H1 (cell line): Measurements from ENCODE around the gene TEX51. TPM values are rescaled to one million over a fixed set of nuclear protein-coding genes. Genes with fewer than 3 reads are reported as not detected.
A peak's percentile ranks its signal among the peaks of the same experiment; 100 is the strongest.

Source experiments
- CTCF ChIA-PET: fragments of 300-600 bp; sonication (Branson Sonifier 250); formaldehyde crosslinking; loops from one replicate; lab custom pipeline; 2021; ENCODE audit not compliant: partially characterized antibody; lab: Charles Lee
- POLR2A ChIA-PET: fragments of 300-600 bp; sonication (Branson Sonifier 250); formaldehyde crosslinking; loops from one replicate; lab custom pipeline; 2021; ENCODE audit warnings: inconsistent platforms; ENCODE audit not compliant: partially characterized antibody; lab: Charles Lee
- DNase-seq, 2 experiments: peaks; one replicate each; pipeline versions ENCODE4 v3.0.0 to v3.0.0-alpha.2; 2010 to 2022; ENCODE audit warnings: low spot score in 2 of 2, low read depth in 1 of 2, mixed read lengths in 1 of 2
- FAIRE-seq: peaks from 2 replicates; lab custom pipeline; 2011; peaks lifted over from hg19 to GRCh38; lab: Jason Lieb, UNC
- H2AFZ ChIP-seq: 2 replicates; pipeline ENCODE4 v1.8.1; 2012; ENCODE audit warnings: low read length, inconsistent platforms
- H2AK5ac ChIP-seq: 2 replicates; pipeline ENCODE4 v1.6.1; 2013; ENCODE audit warnings: low read depth, low read length
- H2BK120ac ChIP-seq: replicated peaks from 2 replicates; pipeline ENCODE3; 2013; ENCODE audit warnings: low read depth, low read length, inconsistent platforms
- H2BK12ac ChIP-seq: 2 replicates; pipeline ENCODE4 v1.6.1; 2013; ENCODE audit warnings: low read depth, low read length
- H2BK15ac ChIP-seq: 2 replicates; pipeline ENCODE4 v1.6.1; 2013; ENCODE audit warnings: low read length
- H2BK20ac ChIP-seq: 2 replicates; pipeline ENCODE4 v1.6.1; 2013; ENCODE audit warnings: low read length
- H2BK5ac ChIP-seq: 2 replicates; pipeline ENCODE4 v1.6.1; 2013; ENCODE audit warnings: low read depth, low read length
- H3K14ac ChIP-seq: 2 replicates; pipeline ENCODE4 v1.6.1; 2013; ENCODE audit warnings: inconsistent platforms; ENCODE audit not compliant: insufficient read length
- H3K18ac ChIP-seq: 2 replicates; pipeline ENCODE4 v1.6.1; 2013; ENCODE audit warnings: low read length; ENCODE audit errors: extremely low read depth
- H3K23ac ChIP-seq: 2 replicates; pipeline ENCODE4 v1.6.1; 2013; ENCODE audit warnings: inconsistent platforms; ENCODE audit not compliant: insufficient read length
- H3K23me2 ChIP-seq: 2 replicates; pipeline ENCODE4 v1.6.1; 2013; ENCODE audit warnings: low read depth, low read length
- H3K27ac ChIP-seq: 2 replicates; pipeline ENCODE4 v1.6.1; 2011; ENCODE audit warnings: low read depth, low read length, inconsistent platforms
- H3K27me3 ChIP-seq, 4 experiments: replicated peaks in 1 of 4; 1 replicate in 1 of 4; 2 replicates in 3 of 4; pipeline versions ENCODE4 v1.6.1 to v1.8.1; 2011 to 2013; ENCODE audit warnings: low read length in 3 of 4, mild to moderate bottlenecking in 3 of 4, inconsistent platforms in 2 of 4, mixed read lengths in 2 of 4, moderate library complexity in 1 of 4; ENCODE audit not compliant: control insufficient read depth in 3 of 4, insufficient read depth in 3 of 4; ENCODE audit errors: extremely low read depth in 1 of 4
- H3K36me3 ChIP-seq, 4 experiments: 2 replicates each; pipeline versions ENCODE4 v1.6.1 to v1.8.1; 2011 to 2013; ENCODE audit warnings: mild to moderate bottlenecking in 4 of 4, low read length in 3 of 4, moderate library complexity in 2 of 4, control low read depth in 1 of 4, inconsistent platforms in 1 of 4; ENCODE audit not compliant: insufficient read depth in 4 of 4, control insufficient read depth in 2 of 4
- H3K4ac ChIP-seq: replicated peaks from 2 replicates; pipeline ENCODE3; 2013; ENCODE audit warnings: low read length, low read depth, mixed read lengths, inconsistent platforms; ENCODE audit not compliant: insufficient read length
- H3K4me1 ChIP-seq, 4 experiments: replicated peaks in 1 of 4; 1 replicate in 1 of 4; 2 replicates in 3 of 4; pipeline versions ENCODE4 v1.6.1 to v1.8.1; 2011 to 2013; ENCODE audit warnings: low read length in 3 of 4, inconsistent platforms in 2 of 4, mixed read lengths in 1 of 4; ENCODE audit not compliant: insufficient read depth in 4 of 4, control insufficient read depth in 3 of 4
- H3K4me2 ChIP-seq, 2 experiments: 2 replicates each; pipeline versions ENCODE4 v1.6.1 to v1.8.1; 2011 to 2013; ENCODE audit warnings: low read depth in 2 of 2, low read length in 2 of 2, control low read depth in 1 of 2, inconsistent platforms in 1 of 2, mild to moderate bottlenecking in 1 of 2; ENCODE audit not compliant: insufficient read depth in 1 of 2
- H3K4me3 ChIP-seq, 4 experiments: fragments of 200-600, 300-600 bp in 1 of 4; sonication (generic), shearing (Covaris generic), sonication (Bioruptor Twin) in 1 of 4; 2 replicates each; pipeline versions ENCODE4 v1.5.1 to v1.8.1; 2011 to 2016; ENCODE audit warnings: low read length in 4 of 4, low read depth in 3 of 4, control low read depth in 2 of 4, inconsistent platforms in 2 of 4, mild to moderate bottlenecking in 2 of 4, mixed read lengths in 1 of 4, moderate library complexity in 1 of 4; ENCODE audit not compliant: insufficient read depth in 2 of 4; ENCODE audit errors: extremely low read depth in 1 of 4
- H3K56ac ChIP-seq: replicated peaks from 2 replicates; pipeline ENCODE3; 2013; ENCODE audit warnings: low read depth, mild to moderate bottlenecking, mixed read lengths, low read length, inconsistent platforms; ENCODE audit not compliant: insufficient read length
- H3K79me1 ChIP-seq: 2 replicates; pipeline ENCODE4 v1.6.1; 2013; ENCODE audit warnings: low read depth, low read length, control low read depth
- H3K79me2 ChIP-seq, 2 experiments: 2 replicates each; pipeline versions ENCODE4 v1.6.1 to v1.8.1; 2012 to 2013; ENCODE audit warnings: low read length in 2 of 2, mild to moderate bottlenecking in 2 of 2, inconsistent platforms in 1 of 2; ENCODE audit not compliant: insufficient read depth in 2 of 2, control insufficient read depth in 1 of 2
- H3K9ac ChIP-seq, 4 experiments: replicated peaks in 1 of 4; 1 replicate in 1 of 4; 2 replicates in 3 of 4; pipeline versions ENCODE4 v1.6.1 to v1.8.1; 2011 to 2013; ENCODE audit warnings: low read depth in 3 of 4, low read length in 3 of 4, control low read depth in 2 of 4, mild to moderate bottlenecking in 2 of 4, moderate library complexity in 2 of 4, inconsistent platforms in 1 of 4; ENCODE audit errors: extremely low read depth in 1 of 4
- H3K9me3 ChIP-seq, 2 experiments: 2 replicates each; pipeline versions ENCODE4 v1.6.1 to v1.8.1; 2012 to 2013; ENCODE audit warnings: mild to moderate bottlenecking in 2 of 2, moderate library complexity in 2 of 2, control low read depth in 1 of 2, inconsistent platforms in 1 of 2, low read depth in 1 of 2, low read length in 1 of 2, mixed read lengths in 1 of 2; ENCODE audit not compliant: insufficient read depth in 2 of 2
- H4K20me1 ChIP-seq, 2 experiments: replicated peaks in 1 of 2; 2 replicates each; pipeline versions ENCODE3 to v1.8.1; 2011 to 2013; ENCODE audit warnings: inconsistent platforms in 2 of 2, low read length in 2 of 2, mild to moderate bottlenecking in 1 of 2; ENCODE audit not compliant: insufficient read depth in 2 of 2, control insufficient read depth in 1 of 2
- H4K5ac ChIP-seq: 2 replicates; pipeline ENCODE4 v1.6.1; 2013; ENCODE audit warnings: low read length, low read depth, mixed read lengths, inconsistent platforms; ENCODE audit not compliant: insufficient read length
- H4K8ac ChIP-seq: 2 replicates; pipeline ENCODE4 v1.8.0; 2013; ENCODE audit warnings: mild to moderate bottlenecking, moderate library complexity, low read length, inconsistent platforms; ENCODE audit not compliant: insufficient read depth; ENCODE audit errors: extremely low read depth
- H4K91ac ChIP-seq: replicated peaks from 2 replicates; pipeline ENCODE3; 2013; ENCODE audit warnings: low read length, mixed read lengths, inconsistent platforms; ENCODE audit not compliant: insufficient read length
- CBX5 ChIP-seq: fragments of 300-800, 300-1000 bp; sonication (generic); IDR thresholded peaks from 2 replicates; pipeline ENCODE4 v1.7.1; 2016; ENCODE audit warnings: antibody characterized with exemption, low read length, low read depth
- CREB1 ChIP-seq: IDR thresholded peaks from 2 replicates; pipeline ENCODE4 v1.6.1; 2012; ENCODE audit warnings: inconsistent platforms
- EGR1 ChIP-seq: IDR thresholded peaks from 2 replicates; pipeline ENCODE4 v1.6.1; 2011; ENCODE audit warnings: low read depth, low read length, borderline replicate concordance
- EP300 ChIP-seq, 2 experiments: IDR thresholded peaks; 1 replicate in 1 of 2; 2 replicates in 1 of 2; pipeline ENCODE4 v1.6.1; 2011 to 2012; ENCODE audit warnings: low read depth in 2 of 2, low read length in 2 of 2, mild to moderate bottlenecking in 2 of 2, borderline replicate concordance in 1 of 2, inconsistent platforms in 1 of 2, moderate library complexity in 1 of 2
- HDAC6 ChIP-seq: IDR thresholded peaks from one replicate; pipeline ENCODE4 v1.7.1; 2012; ENCODE audit warnings: low read depth, mild to moderate bottlenecking, inconsistent platforms, low read length, moderate library complexity
- JUND ChIP-seq: IDR thresholded peaks from 2 replicates; pipeline ENCODE4 v1.6.1; 2011; ENCODE audit warnings: mild to moderate bottlenecking, improper control_type of control experiment, low read length
- NRF1 ChIP-seq: IDR thresholded peaks from 2 replicates; pipeline ENCODE4 v1.6.1; 2011; ENCODE audit warnings: mild to moderate bottlenecking, low read depth, low read length, improper control_type of control experiment
- SIRT6 ChIP-seq: IDR thresholded peaks from one replicate; pipeline ENCODE4 v1.7.1; 2012; ENCODE audit warnings: low read length, inconsistent platforms
- SP4 ChIP-seq: IDR thresholded peaks from 2 replicates; pipeline ENCODE4 v1.6.1; 2012; ENCODE audit warnings: low read length, inconsistent platforms
- SUZ12 ChIP-seq: fragments of 200-600 bp; sonication (generic); IDR thresholded peaks from 2 replicates; pipeline ENCODE4 v1.6.1; 2012; ENCODE audit warnings: mild to moderate bottlenecking, inconsistent platforms, low read length, moderate library complexity, mixed read lengths
- TAF7 ChIP-seq: optimal IDR thresholded peaks from 2 replicates; pipeline ENCODE3; 2011; ENCODE audit warnings: low read depth, mild to moderate bottlenecking, inconsistent platforms, low read length, moderate library complexity, borderline replicate concordance
- YY1 ChIP-seq: IDR thresholded peaks from 2 replicates; pipeline ENCODE4 v1.6.1; 2011; ENCODE audit warnings: low read depth, mild to moderate bottlenecking, low read length
- WGBS, 2 experiments: shearing (Covaris generic) in 1 of 2; methylation state at CpG; one replicate each; pipeline versions ENCODE4 v1.1.6 to v1.1.7; 2013 to 2015; ENCODE audit warnings: low lambda C conversion rate in 2 of 2, mixed read lengths in 2 of 2, inconsistent platforms in 1 of 2, low coverage in 1 of 2, missing lambda C conversion rate in 1 of 2; ENCODE audit not compliant: insufficient replicate concordance in 2 of 2, insufficient coverage in 1 of 2, insufficient read length in 1 of 2; ENCODE audit errors: extremely low coverage in 1 of 2, missing lambda C conversion rate in 1 of 2; 5-methylcytosine and 5-hydroxymethylcytosine counted together
- polyA plus RNA-seq, 7 experiments: library from polyadenylated mRNA; depleted of rRNA in 3 of 7; stranded (reverse) in 5 of 7; unstranded in 2 of 7; fragments of >200 nt in 5 of 7; fragments of 200-250 nt in 2 of 7; gene quantifications; 1 replicate in 5 of 7; 2 replicates in 1 of 7; 4 replicates in 1 of 7; pipeline versions ENCODE4 v1.2.1 to v1.2.3, GENCODE V29; 2011 to 2013; ENCODE audit warnings: missing spikeins in 2 of 7, mixed read lengths in 2 of 7
- total RNA-seq: library from RNA; stranded (reverse); fragmentation: NEBNext Ultra II Directional; extraction: Animal tissue kit (Norgen Biotek cat#: 25700); gene quantifications from 2 replicates; pipeline ENCODE4 v1.2.1, GENCODE V29; 2021
- TF ChIP-seq, protein P1 (sequence below), 3 experiments: IDR thresholded peaks; 1 replicate in 2 of 3; 2 replicates in 1 of 3; pipeline versions ENCODE4 v1.5.1 to v1.6.1; 2011; ENCODE audit warnings: low read length in 3 of 3, mild to moderate bottlenecking in 3 of 3, inconsistent platforms in 2 of 3, low read depth in 1 of 3, moderate library complexity in 1 of 3; ENCODE audit not compliant: insufficient read depth in 1 of 3; ENCODE audit errors: control extremely low read depth in 1 of 3

TEX51 gene
- total and polyA plus RNA-seq, 2 of the 8 experiments (the other 6 are each of a cell fraction or from before 2014, with no cell fraction given), result not detected

- DNase-seq, result peak in 1 of 2 experiments; percentile 13
- Histone ChIP-seq H3K27me3 (no peaks in the 10 kb centered on the region), H2AFZ (no peak overlapping the region), H2AK5ac (no peak overlapping the region), H4K91ac (no peak overlapping the region), H4K5ac (no peak overlapping the region), H3K56ac (no peak overlapping the region), H3K79me1 (no peaks in the 10 kb centered on the region), H2BK15ac (no peak overlapping the region), H3K4me3 (no peak overlapping the region), H3K18ac (no peak overlapping the region), H4K8ac (no peak overlapping the region), H3K9ac (no peak overlapping the region), H2BK12ac (no peak overlapping the region), H3K23ac (no peak overlapping the region), H4K20me1 (no peaks in the 10 kb centered on the region), H3K14ac (no peak overlapping the region), H3K4ac (no peak overlapping the region), H2BK120ac (no peak overlapping the region), H2BK20ac (no peak overlapping the region), H3K79me2 (no peaks in the 10 kb centered on the region), H2BK5ac (no peak overlapping the region), H3K27ac (no peak overlapping the region), H3K9me3 (no peaks in the 10 kb centered on the region), H3K23me2 (no peaks in the 10 kb centered on the region), H3K4me2 (no peak overlapping the region), H3K4me1 (no peaks in the 10 kb centered on the region; a peak in 2 of 7 replicates), H3K36me3 (no peaks in the 10 kb centered on the region)
- ChIA-PET CTCF (no interaction called here), POLR2A (no interaction called here)
- FAIRE-seq, result no peak
- 92% methylated on average over 3 of the region's 3 CpGs; no CpG with 5 or more reads in 1 of the 2 experiments for WGBS, 2 experiments
- TF ChIP-seq YY1 (no peak), HDAC6 (no peak), JUND (no peak), TAF7 (no peak), EGR1 (no peak), SP4 (no peak), NRF1 (no peak), EP300 (IDR thresholded peaks at IDR 0.05; ENCODE audit: borderline replicate concordance in 1 of 2, low read depth in 2 of 2, low read length in 2 of 2) (no peak), SUZ12 (no peak), SIRT6 (no peak), CREB1 (no peak), CBX5 (no peak)
- TF ChIP-seq, protein P1, sequence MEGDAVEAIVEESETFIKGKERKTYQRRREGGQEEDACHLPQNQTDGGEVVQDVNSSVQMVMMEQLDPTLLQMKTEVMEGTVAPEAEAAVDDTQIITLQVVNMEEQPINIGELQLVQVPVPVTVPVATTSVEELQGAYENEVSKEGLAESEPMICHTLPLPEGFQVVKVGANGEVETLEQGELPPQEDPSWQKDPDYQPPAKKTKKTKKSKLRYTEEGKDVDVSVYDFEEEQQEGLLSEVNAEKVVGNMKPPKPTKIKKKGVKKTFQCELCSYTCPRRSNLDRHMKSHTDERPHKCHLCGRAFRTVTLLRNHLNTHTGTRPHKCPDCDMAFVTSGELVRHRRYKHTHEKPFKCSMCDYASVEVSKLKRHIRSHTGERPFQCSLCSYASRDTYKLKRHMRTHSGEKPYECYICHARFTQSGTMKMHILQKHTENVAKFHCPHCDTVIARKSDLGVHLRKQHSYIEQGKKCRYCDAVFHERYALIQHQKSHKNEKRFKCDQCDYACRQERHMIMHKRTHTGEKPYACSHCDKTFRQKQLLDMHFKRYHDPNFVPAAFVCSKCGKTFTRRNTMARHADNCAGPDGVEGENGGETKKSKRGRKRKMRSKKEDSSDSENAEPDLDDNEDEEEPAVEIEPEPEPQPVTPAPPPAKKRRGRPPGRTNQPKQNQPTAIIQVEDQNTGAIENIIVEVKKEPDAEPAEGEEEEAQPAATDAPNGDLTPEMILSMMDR (IDR thresholded peaks at IDR 0.05; ENCODE audit: control extremely low read depth in 1 of 3, insufficient read depth in 1 of 3, low read depth in 1 of 3, low read length in 3 of 3), result no peak
Measured at GRCh38 chr2:126909781-126910180, 11.1 kb downstream of the TEX51 start.
